ENCODE measurements around the gene SH3BP1.

SH3BP1 gene

DNA sequence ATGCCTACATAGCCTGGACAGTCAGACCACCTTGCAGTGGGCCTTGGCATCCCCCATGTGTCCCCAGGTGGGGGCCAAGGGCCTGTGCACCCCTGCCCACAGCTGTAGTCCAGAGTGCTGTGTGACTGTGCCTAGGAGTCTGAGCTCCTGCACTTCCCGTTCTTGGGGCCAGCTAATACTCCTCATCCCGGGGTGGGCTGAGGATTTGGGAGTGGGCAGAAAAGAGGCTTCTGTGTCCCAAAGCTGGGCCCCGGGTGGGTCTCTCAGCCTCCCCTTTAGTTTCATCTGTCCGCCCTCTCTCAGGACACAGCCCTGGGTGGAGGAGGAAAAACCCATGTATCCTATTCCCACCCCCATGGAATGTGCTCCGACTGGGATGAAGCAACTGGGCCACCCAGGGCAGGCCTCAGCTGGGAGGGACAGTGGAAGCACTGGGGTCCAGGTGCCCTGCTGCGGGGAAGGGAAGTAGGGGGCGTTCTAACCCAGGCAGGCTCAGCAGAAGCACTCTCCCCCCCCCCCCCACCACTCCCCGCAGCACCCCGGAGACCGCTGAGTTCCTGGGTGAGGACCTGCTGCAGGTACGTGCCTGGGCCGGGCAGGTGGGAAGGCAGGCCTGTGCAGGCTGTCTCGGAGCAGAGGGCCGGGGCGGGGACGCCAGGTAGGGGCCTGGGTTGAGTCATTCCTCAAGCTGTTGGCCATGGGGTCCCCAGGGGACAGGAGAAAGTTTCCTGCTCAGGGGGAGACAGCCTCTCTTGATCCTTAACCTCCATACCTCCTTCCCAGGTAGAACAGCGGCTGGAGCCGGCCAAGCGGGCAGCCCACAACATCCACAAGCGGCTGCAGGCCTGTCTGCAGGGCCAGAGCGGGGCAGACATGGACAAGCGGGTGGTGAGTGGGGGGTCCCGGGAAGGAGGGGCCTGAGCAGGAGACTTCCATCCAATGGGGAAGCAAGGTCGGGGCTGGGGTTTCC is 1.4 kb downstream of the SH3BP1 start:
- DNase-seq (ENCODE audit: extremely low spot score): no peak
- TF ChIP-seq FOXA1 (IDR thresholded peaks at IDR 0.05): no peak
- TF ChIP-seq FOXM1 (IDR thresholded peaks at IDR 0.05; ENCODE audit: borderline replicate concordance): no peak
- no peak for TF ChIP-seq BHLHE40 (IDR thresholded peaks at IDR 0.05; ENCODE audit: borderline replicate concordance)
- no peak for TF ChIP-seq CTBP1 (IDR thresholded peaks at IDR 0.05; ENCODE audit: borderline replicate concordance)
- no peak for TF ChIP-seq ELF4 (IDR thresholded peaks at IDR 0.05)
- TF ChIP-seq, protein P1, sequence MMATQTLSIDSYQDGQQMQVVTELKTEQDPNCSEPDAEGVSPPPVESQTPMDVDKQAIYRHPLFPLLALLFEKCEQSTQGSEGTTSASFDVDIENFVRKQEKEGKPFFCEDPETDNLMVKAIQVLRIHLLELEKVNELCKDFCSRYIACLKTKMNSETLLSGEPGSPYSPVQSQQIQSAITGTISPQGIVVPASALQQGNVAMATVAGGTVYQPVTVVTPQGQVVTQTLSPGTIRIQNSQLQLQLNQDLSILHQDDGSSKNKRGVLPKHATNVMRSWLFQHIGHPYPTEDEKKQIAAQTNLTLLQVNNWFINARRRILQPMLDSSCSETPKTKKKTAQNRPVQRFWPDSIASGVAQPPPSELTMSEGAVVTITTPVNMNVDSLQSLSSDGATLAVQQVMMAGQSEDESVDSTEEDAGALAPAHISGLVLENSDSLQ (IDR thresholded peaks at IDR 0.05): no peak
- TF ChIP-seq ARNT (IDR thresholded peaks at IDR 0.05): no peak
- no peak for TF ChIP-seq NFRKB (IDR thresholded peaks at IDR 0.05)
- no peak for TF ChIP-seq LEF1 (IDR thresholded peaks at IDR 0.05; ENCODE audit: borderline replicate concordance)
- no peak for TF ChIP-seq SP1 (IDR thresholded peaks at IDR 0.05)
- TF ChIP-seq SUZ12 (IDR thresholded peaks at IDR 0.05): no peak
- no peak for TF ChIP-seq HDGF (IDR thresholded peaks at IDR 0.05; ENCODE audit: borderline replicate concordance)
- TF ChIP-seq L3MBTL2 (conservative IDR thresholded peaks at IDR 0.05): no peak
- no peak for TF ChIP-seq FOXK2 (IDR thresholded peaks at IDR 0.05)
- TF ChIP-seq ZNF384 (IDR thresholded peaks at IDR 0.05): no peak
- TF ChIP-seq TARDBP (IDR thresholded peaks at IDR 0.05): no peak
- CTCF ChIA-PET: interaction anchor here (3.0 to 3.2 kb wide), 3 partner anchors 8 to 93 kb away, joined by 9 to 41 read pairs (median 30); no protein-coding TSS in a partner anchor
- POLR2A ChIA-PET: interaction anchor here (1.0 to 5.2 kb wide), 7 partner anchors 8 to 164 kb away, joined by 3 to 69 read pairs (median 4); partner anchors contain the start of genes NOL12 and PDXP

DNA sequence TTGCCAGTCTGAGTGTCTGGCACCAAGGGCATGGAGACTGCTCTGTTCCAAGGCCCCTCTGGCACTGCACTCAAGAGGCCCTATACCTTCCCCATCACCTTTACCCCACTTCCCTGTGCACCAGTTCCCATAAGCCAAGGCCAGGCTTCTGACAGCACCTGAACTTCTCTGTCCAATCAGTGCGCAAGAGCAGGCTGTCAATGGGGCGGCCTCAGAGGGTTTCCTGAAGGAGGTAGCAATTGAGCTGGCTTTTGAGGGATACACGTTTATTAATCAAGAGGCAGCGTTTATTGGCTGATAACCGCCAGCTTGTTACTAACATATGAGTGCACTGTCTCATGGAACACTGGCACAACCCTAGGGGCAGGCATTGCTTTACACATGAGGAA is 2.1 kb downstream of the SH3BP1 start:
- DNase-seq (ENCODE audit: extremely low spot score): no peak
- ChIA-PET POLR2A (interaction anchor here (1.1 to 5.2 kb wide), 5 partner anchors 9 to 164 kb away, joined by 3 to 69 read pairs (median 4); partner anchors contain the start of gene PDXP), CTCF (interaction anchor here (1.0 to 3.2 kb wide), 6 partner anchors 9 to 102 kb away, joined by 3 to 41 read pairs (median 20); partner anchors contain the start of gene PDXP)
- TF ChIP-seq SP1 (IDR thresholded peaks at IDR 0.05): no peak
- TF ChIP-seq BHLHE40 (IDR thresholded peaks at IDR 0.05; ENCODE audit: borderline replicate concordance): no peak
- no peak for TF ChIP-seq CTBP1 (IDR thresholded peaks at IDR 0.05; ENCODE audit: borderline replicate concordance)
- no peak for TF ChIP-seq FOXA1 (IDR thresholded peaks at IDR 0.05)
- TF ChIP-seq L3MBTL2 (conservative IDR thresholded peaks at IDR 0.05): no peak
- TF ChIP-seq NFRKB (IDR thresholded peaks at IDR 0.05): no peak
- no peak for TF ChIP-seq HDGF (IDR thresholded peaks at IDR 0.05; ENCODE audit: borderline replicate concordance)
- TF ChIP-seq ARNT (IDR thresholded peaks at IDR 0.05): no peak
- no peak for TF ChIP-seq FOXK2 (IDR thresholded peaks at IDR 0.05)
- TF ChIP-seq SUZ12 (IDR thresholded peaks at IDR 0.05): no peak
- TF ChIP-seq LEF1 (IDR thresholded peaks at IDR 0.05; ENCODE audit: borderline replicate concordance): no peak

DNA sequence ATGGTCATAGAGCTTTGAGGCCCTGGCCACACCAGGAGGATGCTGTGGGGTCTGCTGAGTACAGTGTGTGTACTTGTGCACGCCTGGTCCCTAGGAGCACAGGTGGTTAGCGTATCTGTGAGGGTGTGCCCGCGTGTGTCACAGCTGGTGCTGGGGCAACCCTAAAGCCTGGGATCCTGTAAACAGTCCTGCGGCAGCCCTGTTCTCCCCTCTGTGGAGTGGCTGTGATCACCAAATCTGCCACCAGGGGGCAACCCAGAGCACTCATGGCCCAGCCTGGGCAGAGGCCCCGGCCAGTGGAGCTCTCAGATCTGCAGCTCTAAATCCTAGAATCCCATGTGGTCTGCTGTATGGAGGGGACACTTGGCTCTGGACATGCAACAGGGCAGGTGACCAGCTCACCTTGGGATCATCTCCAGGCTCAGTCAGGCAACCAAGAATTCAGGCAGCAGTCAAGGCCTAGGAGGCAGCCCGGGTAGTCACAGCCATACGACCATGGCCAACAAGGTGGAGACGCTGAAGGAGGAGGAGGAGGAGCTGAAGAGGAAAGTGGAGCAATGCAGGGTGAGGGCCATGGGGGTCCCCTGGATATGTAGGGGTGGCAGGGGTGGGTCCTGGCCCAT is 3.9 kb downstream of the SH3BP1 start:
- CTCF ChIA-PET: interaction anchor here (0.6 to 3.2 kb wide), 28 partner anchors 10 to 179 kb away, joined by 3 to 41 read pairs (median 4); partner anchors contain the start of genes GALR3, LGALS1, NOL12 and PDXP
- DNase-seq (ENCODE audit: extremely low spot score): peak; percentile 93
- POLR2A ChIA-PET: interaction anchor here (1.1 to 5.2 kb wide), 8 partner anchors 11 to 164 kb away, joined by 3 to 69 read pairs (median 8); partner anchors contain the start of genes GCAT, NOL12 and PDXP
- TF ChIP-seq FOXM1 (IDR thresholded peaks at IDR 0.05; ENCODE audit: borderline replicate concordance) (no peak), FOXA1 (IDR thresholded peaks at IDR 0.05) (no peak), LEF1 (IDR thresholded peaks at IDR 0.05; ENCODE audit: borderline replicate concordance) (no peak), SP1 (IDR thresholded peaks at IDR 0.05) (no peak), HDGF (IDR thresholded peaks at IDR 0.05; ENCODE audit: borderline replicate concordance) (no peak; the same call in 1 of the 2 replicates), ZNF384 (IDR thresholded peaks at IDR 0.05) (no peak), CTBP1 (IDR thresholded peaks at IDR 0.05; ENCODE audit: borderline replicate concordance) (no peak), TARDBP (IDR thresholded peaks at IDR 0.05) (no peak), FOXK2 (IDR thresholded peaks at IDR 0.05) (no peak), SUZ12 (IDR thresholded peaks at IDR 0.05) (no peak)
- TF ChIP-seq, protein P1 (IDR thresholded peaks at IDR 0.05): no peak

DNA sequence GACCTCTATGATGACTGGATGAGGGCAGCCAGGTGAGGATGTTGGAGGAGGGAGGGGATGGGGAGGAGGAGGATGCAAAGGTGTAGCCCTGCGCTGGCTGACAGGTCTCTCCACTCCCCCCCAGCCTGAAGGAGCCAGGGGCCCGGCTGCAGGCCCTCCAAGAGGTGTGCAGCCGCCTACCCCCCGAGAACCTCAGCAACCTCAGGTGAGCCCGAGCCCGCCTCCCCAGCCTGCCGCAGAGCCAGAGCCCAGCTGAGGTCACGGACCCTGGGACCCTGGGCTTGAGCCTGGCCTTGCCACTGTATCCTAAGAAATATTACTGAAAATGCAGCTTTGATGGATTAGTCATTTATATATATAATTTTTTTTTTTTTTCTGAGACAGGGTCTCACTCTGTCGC is 7.8 kb downstream of the SH3BP1 start:
- DNase-seq (ENCODE audit: extremely low spot score): no peak
- POLR2A ChIA-PET: interaction anchor here (3.6 kb wide), 1 partner anchor 11 kb away, joined by 25 read pairs; the partner anchor contains the start of gene PDXP
- CTCF ChIA-PET: no interaction called here
- TF ChIP-seq LEF1 (IDR thresholded peaks at IDR 0.05; ENCODE audit: borderline replicate concordance): no peak
- TF ChIP-seq ARNT (IDR thresholded peaks at IDR 0.05): no peak
- no peak for TF ChIP-seq SP1 (IDR thresholded peaks at IDR 0.05)
- no peak for TF ChIP-seq L3MBTL2 (conservative IDR thresholded peaks at IDR 0.05)
- TF ChIP-seq FOXK2 (IDR thresholded peaks at IDR 0.05): no peak
- no peak for TF ChIP-seq CTBP1 (IDR thresholded peaks at IDR 0.05; ENCODE audit: borderline replicate concordance)
- TF ChIP-seq TARDBP (IDR thresholded peaks at IDR 0.05): no peak
- TF ChIP-seq NFRKB (IDR thresholded peaks at IDR 0.05): no peak
- no peak for TF ChIP-seq BHLHE40 (IDR thresholded peaks at IDR 0.05; ENCODE audit: borderline replicate concordance)
- TF ChIP-seq SUZ12 (IDR thresholded peaks at IDR 0.05): no peak
- no peak for TF ChIP-seq ELF4 (IDR thresholded peaks at IDR 0.05)
- no peak for TF ChIP-seq HDGF (IDR thresholded peaks at IDR 0.05; ENCODE audit: borderline replicate concordance)
- TF ChIP-seq ZNF384 (IDR thresholded peaks at IDR 0.05): no peak

DNA sequence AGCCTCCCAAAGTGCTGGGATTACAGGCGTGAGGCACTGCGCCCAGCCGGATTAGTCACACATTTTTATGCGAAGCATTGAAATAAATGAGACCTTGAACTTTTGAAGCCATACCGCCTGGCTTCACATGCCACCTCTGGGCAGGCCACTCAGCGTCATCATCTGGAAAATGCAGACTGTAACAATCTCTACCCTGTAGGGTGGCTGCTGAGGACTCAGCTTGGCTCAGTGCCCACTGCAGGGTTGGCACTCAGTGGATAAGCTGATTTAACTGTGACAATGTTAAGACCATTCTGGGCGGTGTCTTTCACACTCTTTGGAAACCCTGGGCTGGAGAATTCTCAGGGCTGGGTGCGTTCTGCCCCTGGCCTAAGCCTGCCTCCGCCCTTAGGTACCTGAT is 8.5 kb downstream of the SH3BP1 start:
- no peak for DNase-seq (ENCODE audit: extremely low spot score)
- POLR2A ChIA-PET: interaction anchor here (3.6 kb wide), 1 partner anchor 10 kb away, joined by 25 read pairs; the partner anchor contains the start of gene PDXP
- CTCF ChIA-PET: no interaction called here
- TF ChIP-seq HDGF (IDR thresholded peaks at IDR 0.05; ENCODE audit: borderline replicate concordance): no peak
- TF ChIP-seq LEF1 (IDR thresholded peaks at IDR 0.05; ENCODE audit: borderline replicate concordance): no peak
- no peak for TF ChIP-seq SP1 (IDR thresholded peaks at IDR 0.05)
- TF ChIP-seq L3MBTL2 (conservative IDR thresholded peaks at IDR 0.05): no peak
- no peak for TF ChIP-seq SUZ12 (IDR thresholded peaks at IDR 0.05)
- TF ChIP-seq, protein P1 (IDR thresholded peaks at IDR 0.05): no peak
- no peak for TF ChIP-seq FOXK2 (IDR thresholded peaks at IDR 0.05)
- no peak for TF ChIP-seq BHLHE40 (IDR thresholded peaks at IDR 0.05; ENCODE audit: borderline replicate concordance)
- no peak for TF ChIP-seq CTBP1 (IDR thresholded peaks at IDR 0.05; ENCODE audit: borderline replicate concordance)
- TF ChIP-seq TARDBP (IDR thresholded peaks at IDR 0.05): no peak
- no peak for TF ChIP-seq NFRKB (IDR thresholded peaks at IDR 0.05)
- no peak for TF ChIP-seq FOXM1 (IDR thresholded peaks at IDR 0.05; ENCODE audit: borderline replicate concordance)
- no peak for TF ChIP-seq FOXA1 (IDR thresholded peaks at IDR 0.05)
- TF ChIP-seq ARNT (IDR thresholded peaks at IDR 0.05): no peak
- TF ChIP-seq ELF4 (IDR thresholded peaks at IDR 0.05): no peak
- no peak for TF ChIP-seq ZNF384 (IDR thresholded peaks at IDR 0.05)

Measured in HEK293T (cell line).